HL-60 (cell line): ENCODE results near the gene L1TD1.
"Not testable (repeated sequence)": the region's sequence is repeated elsewhere in the genome, so short reads cannot be mapped to it uniquely, and the experiment has no call there.

Experiments used
- DNase-seq, 2 experiments: peaks; one replicate each; pipeline ENCODE4 v3.0.0-alpha.2; 2010 to 2020; ENCODE audit warnings: low read depth in 1 of 2, low spot score in 1 of 2
- H3K27ac ChIP-seq: fragments of 250-450 bp; sonication (Bioruptor Pico); replicated peaks from 2 replicates; pipeline ENCODE4 v1.5.1; 2020; ENCODE audit warnings: mild to moderate bottlenecking, moderate library complexity
- H3K27me3 ChIP-seq: fragments of 250-450 bp; sonication (Bioruptor Pico); 2 replicates; pipeline ENCODE4 v1.5.1; 2021; ENCODE audit warnings: mild to moderate bottlenecking, moderate library complexity; ENCODE audit not compliant: insufficient read depth, poor library complexity, severe bottlenecking
- H3K4me3 ChIP-seq: replicated peaks from 2 replicates; pipeline ENCODE4 v1.5.1; 2011; ENCODE audit warnings: mild to moderate bottlenecking, control low read depth, low read length; ENCODE audit not compliant: insufficient read depth
- GABPA ChIP-seq: IDR thresholded peaks from 2 replicates; pipeline ENCODE4 v1.6.1; 2012; ENCODE audit warnings: low read depth
- POLR2AphosphoS5 ChIP-seq: IDR thresholded peaks from 2 replicates; pipeline ENCODE4 v1.6.1; 2012; ENCODE audit warnings: low read depth
- SPI1 ChIP-seq: IDR thresholded peaks from 2 replicates; pipeline ENCODE4 v1.6.1; 2012; ENCODE audit warnings: low read depth, mild to moderate bottlenecking, borderline replicate concordance
- TF ChIP-seq, protein P1 (sequence below): IDR thresholded peaks from one replicate; pipeline ENCODE4 v1.5.1; 2011; ENCODE audit warnings: low read length, control low read depth, inconsistent platforms; ENCODE audit not compliant: insufficient read depth
- TF ChIP-seq, protein P2 (sequence below): IDR thresholded peaks from 2 replicates; pipeline ENCODE4 v1.6.1; 2012; ENCODE audit warnings: low read depth; ENCODE audit not compliant: insufficient replicate concordance

L1TD1 gene

DNA sequence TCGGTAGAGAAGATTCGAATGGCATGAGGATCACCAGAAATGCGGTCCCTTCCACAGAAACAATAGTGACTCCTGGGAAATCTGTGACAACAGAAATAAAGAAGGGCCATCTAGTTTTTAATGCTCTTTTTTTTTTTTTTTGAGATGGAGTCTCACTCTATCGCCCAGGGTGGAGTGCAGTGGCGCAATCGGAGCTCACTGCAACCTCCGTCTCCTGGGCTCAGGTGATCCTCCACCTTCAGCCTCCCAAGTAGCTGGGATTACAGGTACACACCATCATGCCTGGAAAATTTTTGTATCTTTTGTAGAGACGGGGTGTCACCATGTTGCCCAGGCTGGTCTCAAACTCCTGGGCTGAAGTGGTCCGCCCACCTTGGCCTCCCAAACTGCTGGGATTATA, 43.9 kb downstream of the L1TD1 start:
- TF ChIP-seq, protein P1, sequence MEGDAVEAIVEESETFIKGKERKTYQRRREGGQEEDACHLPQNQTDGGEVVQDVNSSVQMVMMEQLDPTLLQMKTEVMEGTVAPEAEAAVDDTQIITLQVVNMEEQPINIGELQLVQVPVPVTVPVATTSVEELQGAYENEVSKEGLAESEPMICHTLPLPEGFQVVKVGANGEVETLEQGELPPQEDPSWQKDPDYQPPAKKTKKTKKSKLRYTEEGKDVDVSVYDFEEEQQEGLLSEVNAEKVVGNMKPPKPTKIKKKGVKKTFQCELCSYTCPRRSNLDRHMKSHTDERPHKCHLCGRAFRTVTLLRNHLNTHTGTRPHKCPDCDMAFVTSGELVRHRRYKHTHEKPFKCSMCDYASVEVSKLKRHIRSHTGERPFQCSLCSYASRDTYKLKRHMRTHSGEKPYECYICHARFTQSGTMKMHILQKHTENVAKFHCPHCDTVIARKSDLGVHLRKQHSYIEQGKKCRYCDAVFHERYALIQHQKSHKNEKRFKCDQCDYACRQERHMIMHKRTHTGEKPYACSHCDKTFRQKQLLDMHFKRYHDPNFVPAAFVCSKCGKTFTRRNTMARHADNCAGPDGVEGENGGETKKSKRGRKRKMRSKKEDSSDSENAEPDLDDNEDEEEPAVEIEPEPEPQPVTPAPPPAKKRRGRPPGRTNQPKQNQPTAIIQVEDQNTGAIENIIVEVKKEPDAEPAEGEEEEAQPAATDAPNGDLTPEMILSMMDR: no peak
- no peak for TF ChIP-seq GABPA
- no peak for TF ChIP-seq SPI1
- TF ChIP-seq POLR2AphosphoS5: no peak
- TF ChIP-seq, protein P2, sequence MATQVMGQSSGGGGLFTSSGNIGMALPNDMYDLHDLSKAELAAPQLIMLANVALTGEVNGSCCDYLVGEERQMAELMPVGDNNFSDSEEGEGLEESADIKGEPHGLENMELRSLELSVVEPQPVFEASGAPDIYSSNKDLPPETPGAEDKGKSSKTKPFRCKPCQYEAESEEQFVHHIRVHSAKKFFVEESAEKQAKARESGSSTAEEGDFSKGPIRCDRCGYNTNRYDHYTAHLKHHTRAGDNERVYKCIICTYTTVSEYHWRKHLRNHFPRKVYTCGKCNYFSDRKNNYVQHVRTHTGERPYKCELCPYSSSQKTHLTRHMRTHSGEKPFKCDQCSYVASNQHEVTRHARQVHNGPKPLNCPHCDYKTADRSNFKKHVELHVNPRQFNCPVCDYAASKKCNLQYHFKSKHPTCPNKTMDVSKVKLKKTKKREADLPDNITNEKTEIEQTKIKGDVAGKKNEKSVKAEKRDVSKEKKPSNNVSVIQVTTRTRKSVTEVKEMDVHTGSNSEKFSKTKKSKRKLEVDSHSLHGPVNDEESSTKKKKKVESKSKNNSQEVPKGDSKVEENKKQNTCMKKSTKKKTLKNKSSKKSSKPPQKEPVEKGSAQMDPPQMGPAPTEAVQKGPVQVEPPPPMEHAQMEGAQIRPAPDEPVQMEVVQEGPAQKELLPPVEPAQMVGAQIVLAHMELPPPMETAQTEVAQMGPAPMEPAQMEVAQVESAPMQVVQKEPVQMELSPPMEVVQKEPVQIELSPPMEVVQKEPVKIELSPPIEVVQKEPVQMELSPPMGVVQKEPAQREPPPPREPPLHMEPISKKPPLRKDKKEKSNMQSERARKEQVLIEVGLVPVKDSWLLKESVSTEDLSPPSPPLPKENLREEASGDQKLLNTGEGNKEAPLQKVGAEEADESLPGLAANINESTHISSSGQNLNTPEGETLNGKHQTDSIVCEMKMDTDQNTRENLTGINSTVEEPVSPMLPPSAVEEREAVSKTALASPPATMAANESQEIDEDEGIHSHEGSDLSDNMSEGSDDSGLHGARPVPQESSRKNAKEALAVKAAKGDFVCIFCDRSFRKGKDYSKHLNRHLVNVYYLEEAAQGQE: no peak
- H3K4me3 ChIP-seq: no peak overlapping the region
- H3K27me3 ChIP-seq: no peaks in the 10 kb centered on the region
- no peak for DNase-seq
- H3K27ac ChIP-seq: no peak overlapping the region

DNA sequence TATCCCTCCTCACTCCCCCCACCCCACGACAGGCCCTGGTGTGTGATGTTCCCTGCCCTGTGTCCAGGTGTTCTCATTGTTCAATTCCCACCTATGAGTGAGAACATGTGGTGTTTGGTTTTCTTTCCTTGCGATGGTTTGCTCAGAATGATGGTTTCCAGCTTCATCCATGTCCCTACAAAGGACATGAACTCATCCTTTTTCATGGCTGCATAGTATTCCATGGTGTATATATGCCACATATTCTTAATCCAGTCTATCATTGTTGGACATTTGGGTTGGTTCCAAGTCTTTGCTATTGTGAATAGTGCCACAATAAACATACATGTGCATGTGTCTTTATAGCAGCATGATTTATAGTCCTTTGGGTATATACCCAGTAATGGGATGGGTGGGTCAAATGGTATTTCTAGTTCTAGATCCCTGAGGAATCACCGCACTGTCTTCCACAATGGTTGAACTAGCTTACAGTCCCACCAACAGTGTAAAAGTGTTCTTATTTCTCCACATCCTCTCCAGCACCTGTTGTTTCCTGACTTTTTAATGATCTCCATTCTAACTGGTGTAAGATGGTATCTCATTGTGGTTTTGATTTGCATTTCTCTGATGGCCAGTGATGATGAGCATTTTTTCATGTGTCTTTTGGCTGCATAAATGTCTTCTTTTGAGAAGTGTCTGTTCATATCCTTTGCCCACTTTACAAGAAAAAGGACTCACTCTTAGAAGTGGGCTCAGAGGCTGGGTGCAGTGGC, 45.2 kb downstream of the L1TD1 start:
- H3K27me3 ChIP-seq, DNase-seq, H3K4me3 ChIP-seq, H3K27ac ChIP-seq: not testable (repeated sequence)

DNA sequence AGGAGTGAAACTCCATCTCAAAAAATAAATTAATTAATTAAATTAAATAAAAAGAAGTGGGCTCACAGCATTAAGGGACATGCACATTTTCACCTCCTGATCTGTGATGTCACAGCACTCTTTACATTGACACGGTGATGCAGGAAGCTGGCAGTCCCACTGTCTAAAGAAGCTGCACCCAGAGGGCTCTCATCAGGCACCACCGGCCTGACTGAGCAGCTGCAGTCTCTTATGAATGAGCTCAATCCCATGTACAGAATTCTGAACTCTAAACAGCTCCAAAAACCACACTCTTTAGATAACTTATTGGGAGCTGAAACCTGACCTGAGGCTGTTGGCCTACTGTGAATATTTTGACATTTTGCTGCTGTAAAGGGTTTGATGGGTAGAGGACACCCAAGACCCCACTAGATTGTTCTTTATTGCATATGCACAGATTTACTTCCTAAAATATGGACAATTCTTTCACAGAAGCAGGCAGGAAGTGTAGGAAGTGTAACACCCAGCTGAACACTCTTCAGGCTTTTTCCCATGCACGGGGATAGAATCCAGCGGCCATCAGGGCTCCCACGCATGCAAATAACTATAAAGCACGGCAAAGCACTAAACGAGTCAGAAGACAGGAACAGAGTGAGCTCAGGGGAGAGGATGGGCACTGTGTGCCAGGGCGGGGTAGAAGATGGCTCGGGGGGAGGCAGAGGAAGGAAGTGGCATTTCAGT, 46.2 kb downstream of the L1TD1 start:
- no peak for TF ChIP-seq SPI1
- TF ChIP-seq, protein P2: no peak
- TF ChIP-seq, protein P1: no peak
- no peak for TF ChIP-seq GABPA
- TF ChIP-seq POLR2AphosphoS5: no peak
- Histone ChIP-seq H3K27ac (no peak overlapping the region), H3K27me3 (no peaks in the 10 kb centered on the region), H3K4me3 (no peak overlapping the region)
- DNase-seq: no peak

DNA sequence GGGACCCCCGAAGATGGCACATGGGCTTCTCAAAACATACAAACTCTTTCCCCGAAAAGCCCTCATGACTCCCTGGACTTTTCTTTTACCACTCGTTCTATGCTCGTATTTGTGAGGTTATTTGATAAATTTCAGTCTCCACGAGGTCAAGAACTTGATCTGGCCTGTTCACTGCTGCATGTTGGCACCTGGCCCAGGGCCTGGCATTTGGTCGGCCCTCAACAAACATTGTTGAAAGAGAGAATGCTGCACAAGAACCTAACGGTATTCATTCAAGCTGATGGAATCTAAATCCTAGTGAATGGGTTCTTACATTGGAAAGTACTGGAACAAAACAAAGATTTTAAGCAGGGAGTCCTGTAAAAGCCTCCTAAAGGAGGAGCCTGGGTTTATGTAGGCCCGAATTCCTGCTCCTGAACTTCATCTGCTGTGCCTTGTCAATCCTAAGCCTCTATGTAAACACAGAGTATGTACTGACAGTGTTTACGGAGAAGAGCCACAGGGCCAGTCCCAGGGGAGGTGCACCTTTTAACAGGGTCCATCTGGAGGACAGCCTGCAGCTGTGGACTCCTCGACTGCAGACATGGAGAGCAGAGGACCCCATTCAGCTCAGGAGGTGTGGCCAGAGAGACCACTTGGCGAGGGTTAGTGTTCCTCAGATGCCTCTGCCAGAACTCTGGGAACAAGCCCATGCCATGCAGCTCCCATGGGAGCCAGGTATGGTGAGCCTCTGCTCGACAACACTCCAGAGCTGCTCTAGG, 46.9 kb downstream of the L1TD1 start:
- no peak overlapping the region for H3K4me3 ChIP-seq
- DNase-seq: no peak
- TF ChIP-seq GABPA (no peak), SPI1 (no peak), POLR2AphosphoS5 (no peak)
- TF ChIP-seq, protein P2: no peak
- TF ChIP-seq, protein P1: no peak
- no peak overlapping the region for H3K27ac ChIP-seq
- H3K27me3 ChIP-seq: no peaks in the 10 kb centered on the region

DNA sequence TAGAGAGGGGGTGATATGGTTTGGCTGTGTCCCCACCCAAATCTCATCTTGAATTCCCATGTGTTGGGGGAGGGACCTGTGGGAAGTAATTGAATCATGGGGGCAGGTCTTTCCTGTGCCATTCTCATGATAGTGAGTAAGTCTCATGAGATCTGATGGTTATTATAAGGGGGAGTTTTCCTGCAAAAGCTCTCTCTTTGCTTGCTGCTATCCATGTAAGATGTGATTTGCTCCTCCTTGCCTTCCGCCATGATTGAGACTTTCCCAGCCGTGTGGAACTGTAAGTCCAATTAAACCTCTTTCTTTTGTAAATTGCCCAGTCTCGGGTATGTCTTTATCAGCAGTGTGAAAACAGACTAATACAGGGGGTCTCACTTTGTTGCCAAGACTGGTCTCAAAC, 49.7 kb downstream of the L1TD1 start:
- not testable (repeated sequence) for H3K27ac ChIP-seq, DNase-seq, H3K4me3 ChIP-seq, H3K27me3 ChIP-seq
